GM18909 (cell line): ENCODE measurements around the gene RNF40.

Source experiments
- ATAC-seq: cut with Tn5 transposase; IDR thresholded peaks from one replicate; pipeline ENCODE4 v1.9.1; 2021; ENCODE audit warnings: mild to moderate bottlenecking; ENCODE audit not compliant: unreplicated experiment, poor library complexity

Gene RNF40

GRCh38 chr16:30778549-30779244, 16.6 kb downstream of the RNF40 start:
- ATAC-seq: no peak

- no peak for ATAC-seq
Measured at GRCh38 chr16:30779596-30779995, 17.5 kb downstream of the RNF40 start.

- no peak for ATAC-seq
Measured at GRCh38 chr16:30780021-30780420, 17.9 kb downstream of the RNF40 start.

GRCh38 chr16:30780549-30780948, 18.4 kb downstream of the RNF40 start:
- ATAC-seq: no peak

- no peak for ATAC-seq
Measured at GRCh38 chr16:30782486-30783279, 20.6 kb downstream of the RNF40 start.

GRCh38 chr16:30783280-30784109, 21.4 kb downstream of the RNF40 start:
- ATAC-seq: no peak

GRCh38 chr16:30784215-30784614, 22.1 kb downstream of the RNF40 start:
- no peak for ATAC-seq

- no peak for ATAC-seq
Measured at GRCh38 chr16:30785126-30786106, 23.3 kb downstream of the RNF40 start.

- no peak for ATAC-seq
Measured at GRCh38 chr16:30786115-30786935, 24.2 kb downstream of the RNF40 start.

GRCh38 chr16:30786936-30787612, 25.0 kb downstream of the RNF40 start, which contains the start of gene ZNF629:
TSS of gene ZNF629 (minus strand) at chr16:30787205. CDS start at chr16:30784482, 2,723 bp downstream.
- ATAC-seq: no peak

GRCh38 chr16:30787613-30788378, 25.7 kb downstream of the RNF40 start:
- no peak for ATAC-seq

GRCh38 chr16:30793508-30794069, 31.5 kb downstream of the RNF40 start:
- no peak for ATAC-seq

- no peak for ATAC-seq
Measured at GRCh38 chr16:30794634-30795033, 32.5 kb downstream of the RNF40 start.

GRCh38 chr16:30797670-30798309, 35.7 kb downstream of the RNF40 start:
- ATAC-seq: no peak

GRCh38 chr16:30802936-30803335, 40.8 kb downstream of the RNF40 start:
- no peak for ATAC-seq

- ATAC-seq: no peak
Measured at GRCh38 chr16:30805056-30805369, 42.9 kb downstream of the RNF40 start.
